Activated CD4-positive, CD25-positive, alpha-beta regulatory T cell treated with anti-CD3 and anti-CD28 coated beads, Interleukin-2, amount 50 U/mL, for 24 hours (primary cell): ENCODE results near the gene INO80D.
"Not testable (repeated sequence)": the region's sequence is repeated elsewhere in the genome, so short reads cannot be mapped to it uniquely, and the experiment has no call there.

Experiments used
- ATAC-seq, 2 donors: fragments of 150-1000 bp; cut with Tn5 transposase; one replicate each; pipeline ENCODE4 v1.10.0; 2021; ENCODE audit warnings: mild to moderate bottlenecking in 1 of 2, moderate library complexity in 1 of 2

The INO80D gene

DNA sequence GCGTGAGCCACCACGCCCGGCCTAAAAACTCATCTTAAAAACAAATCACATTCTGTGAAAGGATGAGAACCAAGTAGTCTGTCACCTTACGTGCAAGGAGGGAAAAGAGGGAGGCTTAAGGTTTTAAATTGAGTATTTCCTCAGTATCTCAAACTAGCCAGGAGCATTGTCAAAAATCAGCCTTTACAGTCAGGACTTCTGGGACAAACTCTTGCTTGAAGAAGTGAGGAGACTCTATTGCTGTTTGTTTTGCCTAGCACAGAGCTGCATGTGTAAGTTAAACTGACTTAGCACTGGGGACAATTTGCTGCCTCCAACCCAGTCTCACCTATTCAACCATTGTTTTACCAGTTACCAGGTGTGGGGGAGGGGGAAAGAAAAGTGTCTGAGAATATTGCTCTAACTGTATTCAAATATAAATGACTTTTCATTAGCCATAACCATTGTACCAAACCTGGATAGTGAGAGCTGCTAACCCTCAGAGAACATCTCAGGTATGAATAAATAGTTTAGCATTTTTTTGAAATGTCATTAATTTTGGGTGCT, 3.6 kb downstream of the INO80D start:
- ATAC-seq: no peak

GRCh38 chr2:206080927-206081326, 5.0 kb downstream of the INO80D start:
- no peak for ATAC-seq

DNA sequence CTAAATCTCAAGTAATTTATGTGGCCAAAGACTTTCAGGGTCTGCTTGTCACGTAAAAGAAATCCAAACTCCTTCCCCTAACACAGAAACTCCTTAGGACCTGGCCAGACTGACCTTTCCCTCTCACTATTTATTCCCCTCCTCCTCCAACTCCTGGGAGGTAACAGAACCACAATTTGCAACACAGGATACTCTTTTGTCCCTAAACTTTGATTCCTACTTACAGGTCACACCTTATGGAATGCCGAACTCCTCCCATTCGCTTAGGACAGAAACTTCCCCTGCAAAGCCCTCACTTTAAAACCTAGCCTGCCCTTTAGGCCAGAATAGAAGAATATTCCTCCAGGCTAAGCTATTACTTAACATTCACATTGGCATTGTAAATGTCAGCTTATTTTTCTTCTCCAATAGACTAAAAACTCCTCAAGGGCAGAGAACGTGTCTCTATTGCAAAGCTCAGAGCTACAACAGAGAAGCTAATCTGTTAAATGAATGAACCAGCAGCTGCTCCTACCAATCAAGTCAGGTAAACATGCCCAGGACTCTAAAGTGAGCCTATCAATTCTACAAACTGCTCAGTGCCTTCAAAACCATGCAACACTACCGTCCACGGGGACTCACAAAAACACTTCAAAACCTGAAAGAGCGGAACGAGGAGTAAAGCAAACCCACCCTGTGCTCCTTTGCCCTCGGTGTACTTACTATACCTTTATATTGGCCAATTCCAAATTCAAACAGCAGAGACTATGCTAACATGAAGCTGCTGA, 6.1 kb downstream of the INO80D start:
- no peak for ATAC-seq

DNA sequence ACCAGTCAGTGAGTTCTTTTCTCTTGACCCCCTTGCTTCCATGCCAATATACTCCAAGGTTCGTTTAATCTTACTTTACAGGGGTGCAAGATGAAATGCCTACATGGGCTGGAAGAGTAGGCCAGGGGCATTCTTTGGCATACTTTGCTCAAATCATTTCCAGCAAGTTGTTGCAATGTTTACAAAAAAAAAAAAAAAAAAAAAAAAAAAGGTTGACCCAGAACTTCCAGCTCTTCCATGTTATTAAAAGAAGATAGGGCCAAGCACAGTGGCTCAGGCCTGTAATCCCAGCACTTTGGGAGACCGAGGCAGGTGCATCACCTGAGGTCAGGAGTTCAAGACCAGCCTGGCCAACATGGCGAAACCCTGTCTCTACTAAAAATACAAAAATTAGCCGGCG, 8.1 kb downstream of the INO80D start:
- ATAC-seq: not testable (repeated sequence)

DNA sequence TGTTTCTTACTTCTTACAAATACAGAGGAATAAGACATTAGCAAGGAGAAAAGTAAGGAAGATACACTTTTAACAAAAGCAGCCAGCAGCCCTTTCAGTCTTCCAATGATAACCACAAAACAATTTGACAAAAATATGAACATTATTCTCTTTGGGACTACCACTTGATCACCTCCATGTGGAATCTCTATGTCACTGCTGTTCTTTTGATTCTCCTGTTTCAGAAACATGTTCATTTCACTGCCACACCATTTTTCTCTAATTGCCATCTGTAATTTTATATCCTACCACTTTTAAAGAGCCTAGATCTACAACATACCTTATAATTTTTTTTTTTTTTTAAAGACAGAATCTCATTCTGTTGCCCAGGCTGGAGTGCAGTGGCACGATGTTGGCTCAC, 10.9 kb downstream of the INO80D start:
- ATAC-seq: no peak

DNA sequence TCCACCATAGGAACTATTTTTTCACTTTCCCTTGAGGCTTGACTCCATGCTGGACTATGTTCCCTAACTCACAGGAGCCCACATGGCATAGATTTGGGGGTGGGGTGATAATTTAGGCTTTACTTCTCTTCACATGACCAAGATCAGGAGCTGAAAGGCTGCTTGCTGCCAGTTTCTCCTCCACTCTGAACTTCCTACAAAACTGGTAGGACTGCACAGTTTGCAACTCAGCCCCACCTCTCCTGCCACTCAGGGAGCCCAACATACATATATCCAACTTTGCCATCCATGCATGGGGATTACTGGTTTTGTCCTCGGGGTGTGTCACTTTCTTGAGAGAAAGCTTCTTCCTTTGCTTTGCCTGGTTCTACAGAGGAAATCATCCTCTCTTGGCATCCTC, 14.2 kb downstream of the INO80D start:
- no peak for ATAC-seq

DNA sequence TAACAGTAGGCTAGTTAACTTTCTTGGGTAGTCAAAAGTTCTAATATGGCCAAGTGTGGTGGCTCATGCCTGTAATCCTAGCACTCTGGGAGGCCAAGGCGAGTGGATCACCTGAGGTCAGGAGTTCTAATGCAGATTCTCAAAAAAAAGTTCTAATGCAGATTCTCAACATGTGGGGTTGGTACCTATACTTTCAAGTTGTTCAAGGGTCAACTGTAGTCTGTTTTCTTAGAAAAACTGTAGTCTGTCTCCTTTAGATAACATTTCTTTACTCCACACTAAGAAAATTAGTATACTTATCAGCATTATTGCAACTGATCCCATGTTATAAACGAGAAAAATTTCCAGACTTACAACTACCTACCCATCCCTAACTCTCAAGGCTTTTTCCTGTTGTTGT, 16.6 kb downstream of the INO80D start:
- ATAC-seq: no peak

DNA sequence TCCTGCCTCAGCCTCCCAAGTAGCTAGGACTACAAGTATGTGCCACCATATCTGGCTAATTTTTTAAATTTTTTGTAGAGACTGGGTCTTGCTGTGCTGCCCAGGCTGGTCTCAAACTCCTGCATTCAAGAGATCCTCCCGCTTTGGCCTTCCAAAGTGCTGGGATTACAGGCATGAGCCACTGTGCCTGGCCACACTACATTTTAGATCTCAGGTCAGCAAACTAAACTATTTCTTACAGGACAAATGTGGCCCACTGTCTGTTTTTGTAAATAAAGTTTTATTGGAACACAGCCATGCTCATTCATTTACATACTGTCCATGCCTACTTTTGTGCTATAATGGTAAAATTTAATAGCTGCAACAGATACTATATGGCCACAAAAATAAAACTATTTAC, 17.8 kb downstream of the INO80D start:
- no peak for ATAC-seq

- peak in 1 of 2 donors; percentile 33 for ATAC-seq
Measured at GRCh38 chr2:206064077-206064476, 21.9 kb downstream of the INO80D start.

GRCh38 chr2:206063635-206064034, 22.3 kb downstream of the INO80D start:
- ATAC-seq: no peak

- no peak for ATAC-seq
Measured at GRCh38 chr2:206062724-206063123, 23.2 kb downstream of the INO80D start.

DNA sequence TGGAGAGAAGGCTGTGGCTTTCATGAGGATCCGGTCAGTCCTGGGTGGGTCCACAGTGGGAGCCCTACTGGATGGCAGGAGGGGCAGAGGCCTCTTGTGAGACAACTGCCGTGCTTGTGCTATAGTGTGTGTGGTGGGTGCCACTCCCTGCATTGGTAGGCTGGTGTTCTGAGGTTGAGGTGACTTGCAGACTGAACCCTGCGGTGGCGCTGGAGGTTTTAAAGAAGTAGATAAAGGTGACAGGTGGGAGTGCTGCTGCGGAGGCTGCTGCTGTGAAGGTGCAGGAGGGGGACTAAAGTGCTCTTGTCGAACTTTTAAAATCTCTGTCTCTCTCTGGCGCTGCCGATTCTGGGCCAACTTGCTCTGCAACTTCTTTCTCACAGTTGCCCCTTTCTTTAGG, 29.7 kb downstream of the INO80D start:
- ATAC-seq: no peak

GRCh38 chr2:206054952-206055351, 31.0 kb downstream of the INO80D start:
- peak in 1 of 2 donors; percentile 56 for ATAC-seq

DNA sequence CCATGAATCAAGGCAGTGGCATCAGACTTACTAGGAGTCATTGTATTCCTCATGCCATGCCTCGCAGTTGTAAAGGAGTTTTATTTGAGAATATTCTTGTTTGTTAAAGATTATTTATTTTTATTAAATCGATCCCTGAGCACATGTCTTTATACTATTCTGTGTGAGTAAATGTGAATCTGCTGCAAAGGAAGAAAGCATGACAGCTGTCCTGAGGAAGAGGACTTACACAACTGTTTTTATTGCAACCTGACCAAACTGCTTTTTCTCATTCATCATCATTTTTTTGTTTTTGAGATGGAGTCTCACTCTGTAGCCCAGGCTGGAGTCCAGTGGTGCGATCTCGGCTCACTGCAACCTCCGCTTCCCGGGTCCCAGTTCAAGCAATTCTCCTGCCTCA, 34.1 kb downstream of the INO80D start:
- no peak for ATAC-seq

GRCh38 chr2:206049392-206049791, 36.6 kb downstream of the INO80D start:
- ATAC-seq: no peak

- ATAC-seq: no peak
Measured at GRCh38 chr2:206045251-206045650, 40.7 kb downstream of the INO80D start.

GRCh38 chr2:206040525-206040924, 45.4 kb downstream of the INO80D start:
- ATAC-seq: no peak

DNA sequence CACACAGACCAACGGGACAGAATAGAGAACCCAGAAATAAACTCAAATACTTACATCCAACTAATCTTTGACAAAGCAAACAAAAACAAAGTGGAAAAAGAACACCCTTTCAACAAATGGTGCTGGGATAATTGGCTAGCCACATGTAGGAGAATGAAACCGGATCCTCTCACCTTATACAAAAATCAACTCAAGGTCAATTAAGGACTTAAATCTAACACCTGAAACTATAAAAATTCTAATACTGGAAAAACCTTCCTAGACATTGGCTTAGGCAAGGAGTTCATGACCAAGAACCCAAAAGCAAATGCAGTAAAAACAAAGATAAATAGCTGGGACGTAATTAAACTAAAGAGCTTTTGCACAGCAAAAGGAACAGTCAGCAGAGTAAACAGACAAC, 50.6 kb downstream of the INO80D start:
- ATAC-seq: not testable (repeated sequence)

- not testable (repeated sequence) for ATAC-seq
Measured at GRCh38 chr2:206033452-206033851, 52.5 kb downstream of the INO80D start.

GRCh38 chr2:206031950-206032567, 53.9 kb downstream of the INO80D start:
- no peak for ATAC-seq

GRCh38 chr2:206031162-206031784, 54.7 kb downstream of the INO80D start:
- ATAC-seq: peak; percentile 96 to 98

- ATAC-seq: no peak
Measured at GRCh38 chr2:206028101-206028500, 57.9 kb downstream of the INO80D start.

- ATAC-seq: no peak
Measured at GRCh38 chr2:206023183-206023582, 62.8 kb downstream of the INO80D start.

GRCh38 chr2:206020171-206020570, 65.8 kb downstream of the INO80D start:
- ATAC-seq: no peak
